GM15510 (cell line): ENCODE results near the gene ABCD3.

Experiments used
- POLR2A ChIP-seq: IDR thresholded peaks from 3 replicates; pipeline ENCODE4 v1.6.1; 2011; ENCODE audit warnings: borderline replicate concordance; ENCODE audit not compliant: insufficient read length; ENCODE audit errors: extremely low read depth

Gene ABCD3

GRCh38 chr1:94514095-94514727 is 96.0 kb downstream of the ABCD3 start:
- TF ChIP-seq POLR2A: no peak

GRCh38 chr1:94515296-94515947 is 97.2 kb downstream of the ABCD3 start:
- TF ChIP-seq POLR2A: no peak

GRCh38 chr1:94519351-94519750 is 101.2 kb downstream of the ABCD3 start:
- no peak for TF ChIP-seq POLR2A

GRCh38 chr1:94522304-94522703 is 104.1 kb downstream of the ABCD3 start:
- TF ChIP-seq POLR2A: no peak

- TF ChIP-seq POLR2A: no peak
Measured at GRCh38 chr1:94524531-94524930, 106.3 kb downstream of the ABCD3 start.

GRCh38 chr1:94526152-94526980 is 108.2 kb downstream of the ABCD3 start:
- no peak for TF ChIP-seq POLR2A

- no peak for TF ChIP-seq POLR2A
Measured at GRCh38 chr1:94527447-94528031, 109.3 kb downstream of the ABCD3 start.

- TF ChIP-seq POLR2A: no peak
Measured at GRCh38 chr1:94528299-94528698, 110.1 kb downstream of the ABCD3 start.

- TF ChIP-seq POLR2A: no peak
Measured at GRCh38 chr1:94528826-94529225, 110.6 kb downstream of the ABCD3 start.

- TF ChIP-seq POLR2A: no peak
Measured at GRCh38 chr1:94529416-94529815, 111.2 kb downstream of the ABCD3 start.

- TF ChIP-seq POLR2A: no peak
Measured at GRCh38 chr1:94530373-94530878, 112.2 kb downstream of the ABCD3 start.

GRCh38 chr1:94531664-94532063 is 113.5 kb downstream of the ABCD3 start:
- TF ChIP-seq POLR2A: no peak

GRCh38 chr1:94532077-94532476 is 113.9 kb downstream of the ABCD3 start:
- no peak for TF ChIP-seq POLR2A

GRCh38 chr1:94535095-94535494 is 116.9 kb downstream of the ABCD3 start:
- TF ChIP-seq POLR2A: no peak

- TF ChIP-seq POLR2A: no peak
Measured at GRCh38 chr1:94535879-94536278, 117.7 kb downstream of the ABCD3 start.

GRCh38 chr1:94537254-94537653 is 119.1 kb downstream of the ABCD3 start:
- no peak for TF ChIP-seq POLR2A

- no peak for TF ChIP-seq POLR2A
Measured at GRCh38 chr1:94538243-94538827, 120.1 kb downstream of the ABCD3 start.
